H1 (cell line): ENCODE data around the gene ADGRB3.

Experiments
- CBX8 ChIP-seq: fragments of 300-800, 300-1000 bp; sonication (generic); IDR thresholded peaks from 2 replicates; pipeline ENCODE4 v1.7.1; 2016; ENCODE audit warnings: low read depth, low read length, borderline replicate concordance
- CTCF ChIP-seq, 3 experiments: IDR thresholded peaks; 1 replicate in 2 of 3; 2 replicates in 1 of 3; pipeline versions ENCODE4 v1.5.1 to v1.6.1; 2011; ENCODE audit warnings: low read length in 3 of 3, mild to moderate bottlenecking in 3 of 3, inconsistent platforms in 2 of 3, low read depth in 1 of 3, moderate library complexity in 1 of 3; ENCODE audit not compliant: insufficient read depth in 1 of 3; ENCODE audit errors: control extremely low read depth in 1 of 3
- E2F6 ChIP-seq: IDR thresholded peaks from 2 replicates; pipeline ENCODE4 v1.6.1; 2012; ENCODE audit warnings: inconsistent platforms
- MAX ChIP-seq: IDR thresholded peaks from 2 replicates; pipeline ENCODE4 v1.6.1; 2012; ENCODE audit warnings: inconsistent platforms
- PHF8 ChIP-seq: fragments of 200-600 bp; sonication (generic); conservative IDR thresholded peaks from 2 replicates; pipeline ENCODE4 v1.7.1; 2012; ENCODE audit warnings: low read depth, mild to moderate bottlenecking, inconsistent platforms, low read length, moderate library complexity
- POLR2A ChIP-seq, 2 experiments: IDR thresholded peaks; 1 replicate in 1 of 2; 2 replicates in 1 of 2; pipeline ENCODE4 v1.6.1; 2011; ENCODE audit warnings: low read depth in 2 of 2, low read length in 2 of 2, mild to moderate bottlenecking in 2 of 2; ENCODE audit errors: control extremely low read depth in 1 of 2
- TAF1 ChIP-seq: IDR thresholded peaks from 2 replicates; pipeline ENCODE4 v1.6.1; 2011; ENCODE audit warnings: mild to moderate bottlenecking, low read depth, low read length
- TBP ChIP-seq: IDR thresholded peaks from 2 replicates; pipeline ENCODE4 v1.6.1; 2011; ENCODE audit warnings: low read depth, low read length, improper control_type of control experiment

GRCh38 chr6:69116658-69117057 is 481.6 kb downstream of the ADGRB3 start:
- TF ChIP-seq CTCF (IDR thresholded peaks at IDR 0.05; ENCODE audit: control extremely low read depth in 1 of 3, insufficient read depth in 1 of 3, low read depth in 1 of 3, low read length in 3 of 3) (no peak), PHF8 (no peak), MAX (no peak), TBP (no peak), E2F6 (no peak), TAF1 (no peak), POLR2A (IDR thresholded peaks at IDR 0.05; ENCODE audit: control extremely low read depth in 1 of 2, low read depth in 2 of 2, low read length in 2 of 2) (no peak), CBX8 (no peak)
